Fibroblast of lung (primary cell): ENCODE data around the gene PIEZO2. TPM values are rescaled to one million over a fixed set of nuclear protein-coding genes. Genes with fewer than 3 reads are reported as not detected.

Experiments
- DNase-seq, 2 donors: peaks; one replicate each; pipeline versions ENCODE4 v3.0.0 to v3.0.0-alpha.2; 2010; ENCODE audit warnings: low read depth in 2 of 2
- H2AFZ ChIP-seq: 2 replicates; pipeline ENCODE4 v1.5.1; 2012; ENCODE audit warnings: low read length, control low read depth, inconsistent platforms
- H3K27ac ChIP-seq: 2 replicates; pipeline ENCODE4 v1.5.1; 2011; ENCODE audit warnings: low read length, control low read depth; ENCODE audit not compliant: insufficient read depth
- H3K27me3 ChIP-seq: 2 replicates; pipeline ENCODE4 v1.5.1; 2011; ENCODE audit warnings: mild to moderate bottlenecking, low read length; ENCODE audit not compliant: control insufficient read depth, insufficient read depth
- H3K36me3 ChIP-seq: 2 replicates; pipeline ENCODE4 v1.5.1; 2011; ENCODE audit warnings: low read length; ENCODE audit not compliant: control insufficient read depth, insufficient read depth
- H3K4me1 ChIP-seq: 2 replicates; pipeline ENCODE4 v1.5.1; 2011; ENCODE audit warnings: low read length; ENCODE audit not compliant: control insufficient read depth, insufficient read depth; ENCODE audit errors: extremely low read depth
- H3K4me2 ChIP-seq: 2 replicates; pipeline ENCODE4 v1.5.1; 2011; ENCODE audit warnings: low read length, control low read depth; ENCODE audit not compliant: insufficient read depth; ENCODE audit errors: extremely low read depth
- H3K4me3 ChIP-seq, 4 experiments: fragments of 200-600 bp in 1 of 4; sonication (generic) in 1 of 4; replicated peaks in 1 of 4; 2 replicates each; pipeline ENCODE4 v1.5.1; 2011 to 2016; ENCODE audit warnings: low read length in 4 of 4, low read depth in 3 of 4, mild to moderate bottlenecking in 3 of 4, control low read depth in 2 of 4, inconsistent platforms in 1 of 4, mixed read lengths in 1 of 4; ENCODE audit not compliant: insufficient read depth in 1 of 4; ENCODE audit errors: control extremely low read depth in 1 of 4
- H3K79me2 ChIP-seq: 2 replicates; pipeline ENCODE4 v1.5.1; 2012; ENCODE audit warnings: mild to moderate bottlenecking, low read length, inconsistent platforms; ENCODE audit not compliant: control insufficient read depth, insufficient read depth
- H3K9ac ChIP-seq: 2 replicates; pipeline ENCODE4 v1.5.1; 2011; ENCODE audit warnings: mild to moderate bottlenecking, low read length, control low read depth; ENCODE audit not compliant: insufficient read depth
- H3K9me3 ChIP-seq: 2 replicates; pipeline ENCODE4 v1.5.1; 2012; ENCODE audit warnings: low read depth, low read length; ENCODE audit not compliant: control insufficient read depth, insufficient read depth
- H4K20me1 ChIP-seq: 2 replicates; pipeline ENCODE4 v1.5.1; 2011; ENCODE audit warnings: low read length; ENCODE audit not compliant: control insufficient read depth, insufficient read depth; ENCODE audit errors: extremely low read depth
- CTCF ChIP-seq, 2 donors: IDR thresholded peaks in 1 of 2; conservative IDR thresholded peaks in 1 of 2; 1 replicate in 1 of 2; 2 replicates in 1 of 2; pipeline ENCODE4 v1.5.1; 2011 to 2012; ENCODE audit warnings: low read length in 2 of 2, control low read depth in 1 of 2, inconsistent platforms in 1 of 2, low read depth in 1 of 2, mild to moderate bottlenecking in 1 of 2
- EZH2 ChIP-seq: IDR thresholded peaks from 2 replicates; pipeline ENCODE4 v1.5.1; 2012; ENCODE audit warnings: low read length, control low read depth, mild to moderate bottlenecking; ENCODE audit errors: missing control alignments
- polyA plus RNA-seq, 2 donors: library from polyadenylated mRNA; depleted of rRNA in 1 of 2; stranded (reverse) in 1 of 2; unstranded in 1 of 2; fragments of >200 nt; gene quantifications; 2 replicates each; pipeline ENCODE4 v1.2.1, GENCODE V29; 2011 to 2012; ENCODE audit warnings: missing spikeins in 1 of 2
- total RNA-seq: library from RNA; depleted of rRNA; stranded (reverse); fragments of >200 nt; gene quantifications from 2 replicates; pipeline ENCODE4 v1.2.1, GENCODE V29; 2014

The PIEZO2 gene
- total and polyA plus RNA-seq, 2 donors (not counting 1 experiment from before 2014, with no cell fraction given): 1.2 to 6.6 TPM

GRCh38 chr18:10713409-10713808 is 436.0 kb downstream of the PIEZO2 start:
- H2AFZ ChIP-seq: no peak overlapping the region
- H3K27me3 ChIP-seq: no peaks in the 10 kb centered on the region
- H3K9me3 ChIP-seq: no peaks in the 10 kb centered on the region
- no peaks in the 10 kb centered on the region for H3K79me2 ChIP-seq
- H3K4me2 ChIP-seq: no peak overlapping the region
- H3K4me3 ChIP-seq: no peak overlapping the region
- no peaks in the 10 kb centered on the region for H4K20me1 ChIP-seq
- no peak for TF ChIP-seq CTCF (conservative IDR thresholded peaks at IDR 0.05 in 1 of 2, IDR thresholded peaks at IDR 0.05 in 1 of 2; ENCODE audit: low read depth in 1 of 2, low read length in 2 of 2)
- no peak for TF ChIP-seq EZH2
- H3K36me3 ChIP-seq: no peaks in the 10 kb centered on the region
- H3K27ac ChIP-seq: no peak overlapping the region
- no peak overlapping the region for H3K9ac ChIP-seq
- no peak for DNase-seq
- no peaks in the 10 kb centered on the region for H3K4me1 ChIP-seq

- no peak overlapping the region for H3K27ac ChIP-seq
- H3K4me2 ChIP-seq: no peak overlapping the region
Measured at GRCh38 chr18:10707294-10707693, 442.1 kb downstream of the PIEZO2 start.

GRCh38 chr18:10705786-10706185 is 443.6 kb downstream of the PIEZO2 start:
- Histone ChIP-seq H3K4me2 (no peak overlapping the region), H3K27me3 (no peaks in the 10 kb centered on the region), H3K4me3 (no peak overlapping the region), H3K79me2 (no peaks in the 10 kb centered on the region), H4K20me1 (no peaks in the 10 kb centered on the region), H3K27ac (no peak overlapping the region), H2AFZ (no peak overlapping the region), H3K36me3 (no peaks in the 10 kb centered on the region), H3K4me1 (no peaks in the 10 kb centered on the region), H3K9ac (no peak overlapping the region), H3K9me3 (no peaks in the 10 kb centered on the region)
- DNase-seq: no peak
- TF ChIP-seq EZH2: no peak
- no peak for TF ChIP-seq CTCF (conservative IDR thresholded peaks at IDR 0.05 in 1 of 2, IDR thresholded peaks at IDR 0.05 in 1 of 2; ENCODE audit: low read depth in 1 of 2, low read length in 2 of 2)

More at GRCh38 chr18:10707294-10707693, 442.1 kb downstream of the PIEZO2 start:
- Histone ChIP-seq H2AFZ (no peak overlapping the region), H3K4me3 (no peak overlapping the region), H3K36me3 (no peaks in the 10 kb centered on the region), H3K79me2 (no peaks in the 10 kb centered on the region), H3K9me3 (no peaks in the 10 kb centered on the region), H3K4me1 (no peaks in the 10 kb centered on the region), H3K27me3 (no peaks in the 10 kb centered on the region), H3K9ac (no peak overlapping the region), H4K20me1 (no peaks in the 10 kb centered on the region)
- no peak for DNase-seq
- TF ChIP-seq CTCF (conservative IDR thresholded peaks at IDR 0.05 in 1 of 2, IDR thresholded peaks at IDR 0.05 in 1 of 2; ENCODE audit: low read depth in 1 of 2, low read length in 2 of 2): no peak
- TF ChIP-seq EZH2: no peak
